Heart right ventricle (tissue), 16 donors: ENCODE results near the gene CIT. TPM values are rescaled to one million over a fixed set of nuclear protein-coding genes. Genes with fewer than 3 reads are reported as not detected.
"Not testable (repeated sequence)": the region's sequence is repeated elsewhere in the genome, so short reads cannot be mapped to it uniquely, and the experiment has no call there.

ENCODE experiments used
- ATAC-seq, 8 donors: fragments of 200-7000 bp; cut with Tn5 transposase; one replicate each; pipeline ENCODE4 v1.9.1; 2020; ENCODE audit warnings: mild to moderate bottlenecking in 8 of 8, moderate library complexity in 8 of 8, moderate number of reproducible peaks in 1 of 8
- DNase-seq, 2 donors: peaks; one replicate each; pipeline ENCODE4 v3.0.0-alpha.2; 2020
- H3K27ac ChIP-seq, 10 donors: fragments of 200-600 bp; sonication (generic) in 2 of 10; one replicate each; pipeline versions ENCODE4 v1.5.0 to v1.8.0; 2020 to 2022; ENCODE audit warnings: mild to moderate bottlenecking in 3 of 10
- H3K27me3 ChIP-seq, 7 donors: fragments of 200-600 bp; one replicate each; pipeline ENCODE4 v1.8.0; 2021 to 2022; ENCODE audit warnings: mild to moderate bottlenecking in 2 of 7
- H3K36me3 ChIP-seq, 9 donors: fragments of 200-600 bp; sonication (generic) in 1 of 9; one replicate each; pipeline versions ENCODE4 v1.5.0 to v1.8.0; 2020 to 2022; ENCODE audit warnings: mild to moderate bottlenecking in 2 of 9
- H3K4me1 ChIP-seq, 9 donors: fragments of 200-600 bp; sonication (generic) in 1 of 9; one replicate each; pipeline versions ENCODE4 v1.5.0 to v1.8.0; 2020 to 2022; ENCODE audit warnings: mild to moderate bottlenecking in 4 of 9
- H3K4me3 ChIP-seq, 10 donors: fragments of 200-600 bp; sonication (generic) in 2 of 10; one replicate each; pipeline versions ENCODE4 v1.5.0 to v1.8.0; 2020 to 2022; ENCODE audit warnings: mild to moderate bottlenecking in 7 of 10, moderate library complexity in 2 of 10
- H3K9me3 ChIP-seq, 11 donors: fragments of 200-600 bp in 10 of 11; sonication (generic) in 2 of 11; one replicate each; pipeline versions ENCODE4 v1.5.0 to v1.8.0; 2013 to 2022; ENCODE audit warnings: mild to moderate bottlenecking in 2 of 11, control low read depth in 1 of 11, moderate library complexity in 1 of 11
- CTCF ChIP-seq, 9 donors: fragments of 200-600 bp; sonication (generic) in 2 of 9; IDR thresholded peaks; one replicate each; pipeline versions ENCODE4 v1.5.0 to v1.8.0; 2021 to 2022; ENCODE audit warnings: antibody characterized with exemption in 9 of 9, mild to moderate bottlenecking in 5 of 9, moderate library complexity in 1 of 9
- WGBS, 2 donors: extraction: QIAGEN DNeasy Blood & Tissue Kit; methylation state at CpG; one replicate each; pipeline ENCODE4 v1.1.7; 2013; ENCODE audit warnings: inconsistent platforms in 1 of 2; 5-methylcytosine and 5-hydroxymethylcytosine counted together
- intact Hi-C, 10 donors: fragments of 100-400 bp; cut with DNase I; formaldehyde crosslinking; loops; one replicate each; pipeline versions ENCODE4 v1.11.1 to v1.14.2; 2022
- polyA plus RNA-seq, 2 donors: library from polyadenylated mRNA; stranded (reverse); fragments of 200-250 nt; gene quantifications; one replicate each; pipeline ENCODE4 v1.2.3, GENCODE V29; 2013
- total RNA-seq, 10 donors: library from RNA; stranded (reverse); fragmentation: NEBNext Ultra II Directional in 3 of 10; extraction: Animal tissue kit (Norgen Biotek cat#: 25700) in 3 of 10; gene quantifications; one replicate each; pipeline versions ENCODE4 v1.2.1 to v1.2.4, GENCODE V29; 2021 to 2023
- donor health status: Arrhythmogenic right ventricular cardiomyopathy.
- donor health status: ischemic (EF 13 %, LVEDD 7.1; RV severe dilation, severe dysfunction).
- donor health status: healthy with polysubstance abuse.
- donor health status: DM: no; HTN: yes; CAD: no.
- donor health status: DM: no; HTN: no; CAD: no.
- donor health status: ischemic (EF 25% LVEDD 6.9; RV normal size, moderate dysfunction).
- donor health status: ischemic (EF 25% LVEDD 5.7; RV mildly dilated, moderate dysfunction).
- donor health status: healthy.
- donor health status: DM: yes; HTN: yes; CAD: no.
- donor health status: Ischemic cardiomyopathy.
- donor health status: ischemic (EF 35%, LVEDD 5.7; RV mildly dilated, moderate dysfunction).
- donor health status: nonischemic (EF 11% LVEDD 7.7; RV severe dilation, severe dysfunction).
- donor health status: DM: yes; HTN: yes; CAD: no.
- donor health status: PGD.
- donor health status: ischemic (EF 29% LVEDD 5.4; RV normal size, mild dysfunction).
- donor health status: nonischemic (EF 23%, LVEDD 6.1; RV moderate dilation, normal function).

Gene CIT
- total and polyA plus RNA-seq, 12 donors = 0.20 to 7.0 (median 0.92) TPM

GRCh38 chr12:119885549-119885948, 8.4 kb upstream of the CIT start:
- H3K4me3 ChIP-seq = no peak overlapping the region
- no peaks in the 10 kb centered on the region for H3K9me3 ChIP-seq
- intact Hi-C loops = no loop called here
- H3K27ac ChIP-seq = no peak overlapping the region
- no peak for DNase-seq
- H3K4me1 ChIP-seq = no peaks in the 10 kb centered on the region
- WGBS, 2 donors = 63 to 64% methylated on average over 3 of the region's 3 CpGs
- no peak for ATAC-seq
- TF ChIP-seq CTCF (IDR thresholded peaks at IDR 0.05) = no peak
- peaks cover 0 to 14% (median 0%) of the 10 kb centered on the region in 7 donors for H3K27me3 ChIP-seq
- no peaks in the 10 kb centered on the region for H3K36me3 ChIP-seq

DNA sequence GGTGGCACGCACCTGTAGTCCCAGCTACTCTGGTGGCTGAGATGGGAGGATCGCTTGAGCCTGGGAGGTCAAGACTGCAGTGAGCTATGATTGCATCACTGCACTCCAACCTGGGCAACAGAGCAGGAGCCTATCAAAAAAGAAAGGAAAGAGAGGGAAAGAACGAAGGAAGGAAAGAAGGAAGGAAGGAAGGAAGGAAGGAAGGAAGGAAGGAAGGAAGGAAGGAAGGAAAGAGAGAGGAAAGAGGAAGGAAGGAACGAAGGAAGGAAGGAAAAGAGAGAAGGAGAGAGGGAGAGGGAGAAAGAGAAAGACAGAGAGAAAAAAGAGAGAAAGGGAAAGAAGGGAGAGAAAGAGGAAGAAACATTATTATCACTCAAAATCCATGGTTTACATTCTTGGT, 6.7 kb upstream of the CIT start:
- H3K27me3 ChIP-seq = peaks cover 0 to 11% (median 0%) of the 10 kb centered on the region in 7 donors
- H3K9me3 ChIP-seq, DNase-seq, intact Hi-C loops, H3K4me1 ChIP-seq, H3K36me3 ChIP-seq, H3K27ac ChIP-seq, ATAC-seq, H3K4me3 ChIP-seq: not testable (repeated sequence)
- 77 to 78% methylated on average over 4 of the region's 4 CpGs for WGBS, 2 donors

- Histone ChIP-seq H3K27me3 (peaks cover 0 to 11% (median 0%) of the 10 kb centered on the region in 7 donors), H3K4me1 (no peaks in the 10 kb centered on the region), H3K27ac (no peak overlapping the region), H3K9me3 (no peaks in the 10 kb centered on the region), H3K36me3 (no peaks in the 10 kb centered on the region), H3K4me3 (no peak overlapping the region)
- ATAC-seq (no peak), DNase-seq (no peak)
- TF ChIP-seq CTCF (IDR thresholded peaks at IDR 0.05) = no peak
- WGBS, 2 donors = 89 to 92% methylated on average over 4 of the region's 4 CpGs
- intact Hi-C loops = no loop called here
These were observed 6.1 kb upstream of the CIT start for GRCh38 chr12:119883237-119883636.

- intact Hi-C loops = no loop called here
- Histone ChIP-seq H3K4me1 (peaks cover 0 to 14% (median 6%) of the 10 kb centered on the region in 9 donors), H3K36me3 (peaks cover 0 to 3% (median 0%) of the 10 kb centered on the region in 9 donors), H3K27me3 (no peaks in the 10 kb centered on the region), H3K27ac (peak overlapping the region in 1 of 10 donors; percentile 75), H3K4me3 (peak overlapping the region in 8 of 10 donors; percentile 68 to 99 (median 74)), H3K9me3 (no peaks in the 10 kb centered on the region)
- DNase-seq (no peak), ATAC-seq (no peak)
- TF ChIP-seq CTCF (IDR thresholded peaks at IDR 0.05) = no peak
- 26 to 35% methylated on average over 4 of the region's 4 CpGs for WGBS, 2 donors
These were observed 474 bp upstream of the CIT start for GRCh38 chr12:119877639-119877948.

- Histone ChIP-seq H3K9me3 (no peaks in the 10 kb centered on the region), H3K4me3 (no peak overlapping the region), H3K27me3 (no peaks in the 10 kb centered on the region), H3K27ac (no peak overlapping the region), H3K4me1 (no peaks in the 10 kb centered on the region), H3K36me3 (peaks cover 0 to 24% (median 0%) of the 10 kb centered on the region in 9 donors)
- no peak for DNase-seq
- intact Hi-C loops = no loop called here
- no peak for ATAC-seq
- 81 to 89% methylated on average over 5 of the region's 5 CpGs for WGBS, 2 donors
- no peak for TF ChIP-seq CTCF (IDR thresholded peaks at IDR 0.05)
These were observed 6.7 kb downstream of the CIT start for GRCh38 chr12:119870457-119870856.
